Hepatocyte (in vitro differentiated cells): ENCODE data around the gene PPP1R14B. TPM values are rescaled to one million over a fixed set of nuclear protein-coding genes. Genes with fewer than 3 reads are reported as not detected.

Experiments used
- DNase-seq: peaks from one replicate; pipeline ENCODE4 v3.0.0-alpha.2; 2016; ENCODE audit warnings: low spot score
- H2AFZ ChIP-seq: fragments of 200-600 bp; sonication (generic); 2 replicates; pipeline ENCODE4 v1.6.0; 2016; ENCODE audit warnings: antibody characterized with exemption, mild to moderate bottlenecking
- H3K27ac ChIP-seq: fragments of 200-600 bp; sonication (generic); 2 replicates; pipeline ENCODE4 v1.5.1; 2016; ENCODE audit warnings: mild to moderate bottlenecking
- H3K27me3 ChIP-seq: fragments of 200-600 bp; sonication (generic); 2 replicates; pipeline ENCODE4 v1.6.1; 2016
- H3K36me3 ChIP-seq: fragments of 200-600 bp; sonication (generic); replicated peaks from 2 replicates; pipeline ENCODE4 v1.5.1; 2016; ENCODE audit warnings: low read depth; ENCODE audit not compliant: insufficient read depth
- H3K4me1 ChIP-seq: fragments of 200-600 bp; sonication (generic); 2 replicates; pipeline ENCODE4 v1.5.1; 2016; ENCODE audit warnings: mild to moderate bottlenecking, moderate library complexity; ENCODE audit not compliant: insufficient read depth
- H3K4me2 ChIP-seq: fragments of 200-600 bp; sonication (generic); 2 replicates; pipeline ENCODE4 v1.6.0; 2016
- H3K4me3 ChIP-seq: fragments of 200-600 bp; sonication (generic); 2 replicates; pipeline ENCODE4 v1.5.1; 2016; ENCODE audit warnings: mild to moderate bottlenecking
- H3K79me2 ChIP-seq: fragments of 200-600 bp; sonication (generic); 2 replicates; pipeline ENCODE4 v1.6.0; 2017; ENCODE audit warnings: mild to moderate bottlenecking
- H3K9me2 ChIP-seq: fragments of 200-600 bp; sonication (generic); replicated peaks from 2 replicates; pipeline ENCODE4 v1.6.0; 2017; ENCODE audit warnings: mild to moderate bottlenecking; ENCODE audit not compliant: insufficient read depth
- H3K9me3 ChIP-seq: fragments of 200-600 bp; sonication (generic); 2 replicates; pipeline ENCODE4 v1.5.1; 2016; ENCODE audit warnings: low read depth, mild to moderate bottlenecking
- H4K20me1 ChIP-seq: fragments of 200-600 bp; sonication (generic); 2 replicates; pipeline ENCODE4 v1.6.0; 2016; ENCODE audit warnings: mild to moderate bottlenecking; ENCODE audit not compliant: insufficient read depth, poor library complexity, severe bottlenecking
- EZH2 ChIP-seq: fragments of 200-600 bp; sonication (generic); IDR thresholded peaks from 2 replicates; pipeline ENCODE4 v1.6.1; 2016; ENCODE audit warnings: antibody characterized with exemption, mild to moderate bottlenecking, borderline replicate concordance
- EZH2phosphoT487 ChIP-seq: fragments of 200-600 bp; sonication (generic); IDR thresholded peaks from one replicate; pipeline ENCODE4 v1.6.1; 2018; ENCODE audit warnings: antibody characterized with exemption, mild to moderate bottlenecking, low read depth, moderate library complexity; ENCODE audit not compliant: unreplicated experiment, severe bottlenecking
- WGBS: methylation state at CpG from one replicate; pipeline ENCODE4 v1.1.6; 2016; ENCODE audit warnings: low lambda C conversion rate; ENCODE audit errors: missing lambda C conversion rate; 5-methylcytosine and 5-hydroxymethylcytosine counted together
- polyA plus RNA-seq: library from polyadenylated mRNA; unstranded; fragments of >200 nt; fragmentation: Nextera tagmentation; extraction: Ambion mirVana; gene quantifications from 2 replicates; pipeline ENCODE4 v1.2.1, GENCODE V29; 2016
- total RNA-seq: library from RNA; depleted of rRNA; stranded (reverse); fragments of >200 nt; gene quantifications from 2 replicates; pipeline ENCODE4 v1.2.3, GENCODE V29; 2014
- TF ChIP-seq, protein P1 (sequence below): fragments of 200-600 bp; sonication (generic); IDR thresholded peaks from 2 replicates; pipeline ENCODE4 v1.5.1; 2016; ENCODE audit warnings: antibody characterized with exemption, mild to moderate bottlenecking; ENCODE audit not compliant: poor library complexity

The PPP1R14B gene
- total and polyA plus RNA-seq, 2 experiments from 2014 or later = 86.8 to 229 TPM

DNA sequence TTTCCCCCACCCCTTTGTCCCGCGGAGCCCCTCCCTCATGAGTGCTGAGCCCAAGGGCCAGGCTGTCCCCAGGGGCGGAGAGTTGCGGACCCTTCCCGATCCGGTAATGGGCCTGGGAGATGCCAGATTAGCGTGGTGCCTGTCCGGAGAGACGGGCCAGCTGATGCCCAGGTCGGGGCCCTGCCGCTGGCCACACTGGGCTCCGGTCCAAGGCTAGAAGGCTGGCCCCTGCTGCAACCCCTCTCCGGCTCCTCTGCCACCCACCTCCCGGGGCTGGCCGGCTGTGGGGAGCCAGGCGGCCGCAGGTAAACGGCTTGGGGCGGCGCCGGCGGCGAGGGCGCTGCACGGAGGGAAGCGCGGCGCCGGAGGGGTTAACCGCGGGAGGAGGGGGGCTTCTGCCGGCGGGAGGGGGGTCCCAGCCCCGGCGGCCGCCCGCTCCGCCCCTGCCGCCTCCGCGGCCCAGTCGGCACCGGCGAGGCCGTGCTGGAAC is 44.6 kb upstream of the PPP1R14B start, which contains the start of gene KCNK4:
Gene KCNK4 (plus strand): TSS at position 41 of the 490 bp plus-strand sequence. CDS start 1,717 bp downstream, outside the sequence.
- 4% methylated on average over 22 of the region's 45 CpGs for whole genome bisulfite sequencing
- no peaks in the 10 kb centered on the region for H3K9me2 ChIP-seq
- H3K27ac ChIP-seq = no peak within 1 kb of the TSS
- DNase-seq = no peak
- TF ChIP-seq, protein P1, sequence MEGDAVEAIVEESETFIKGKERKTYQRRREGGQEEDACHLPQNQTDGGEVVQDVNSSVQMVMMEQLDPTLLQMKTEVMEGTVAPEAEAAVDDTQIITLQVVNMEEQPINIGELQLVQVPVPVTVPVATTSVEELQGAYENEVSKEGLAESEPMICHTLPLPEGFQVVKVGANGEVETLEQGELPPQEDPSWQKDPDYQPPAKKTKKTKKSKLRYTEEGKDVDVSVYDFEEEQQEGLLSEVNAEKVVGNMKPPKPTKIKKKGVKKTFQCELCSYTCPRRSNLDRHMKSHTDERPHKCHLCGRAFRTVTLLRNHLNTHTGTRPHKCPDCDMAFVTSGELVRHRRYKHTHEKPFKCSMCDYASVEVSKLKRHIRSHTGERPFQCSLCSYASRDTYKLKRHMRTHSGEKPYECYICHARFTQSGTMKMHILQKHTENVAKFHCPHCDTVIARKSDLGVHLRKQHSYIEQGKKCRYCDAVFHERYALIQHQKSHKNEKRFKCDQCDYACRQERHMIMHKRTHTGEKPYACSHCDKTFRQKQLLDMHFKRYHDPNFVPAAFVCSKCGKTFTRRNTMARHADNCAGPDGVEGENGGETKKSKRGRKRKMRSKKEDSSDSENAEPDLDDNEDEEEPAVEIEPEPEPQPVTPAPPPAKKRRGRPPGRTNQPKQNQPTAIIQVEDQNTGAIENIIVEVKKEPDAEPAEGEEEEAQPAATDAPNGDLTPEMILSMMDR = no peak
- TF ChIP-seq EZH2 = peak; percentile 67
- H3K9me3 ChIP-seq = no peaks in the 10 kb centered on the region
- peaks cover 66% of the 10 kb centered on the region for H3K27me3 ChIP-seq
- no peaks in the 10 kb centered on the region for H3K79me2 ChIP-seq
- no peak within 1 kb of the TSS for H2AFZ ChIP-seq
- H3K4me3 ChIP-seq = peak within 1 kb of the TSS; percentile 23
- H3K36me3 ChIP-seq = no peaks in the 10 kb centered on the region
- peak within 1 kb of the TSS; percentile 89 for H3K4me2 ChIP-seq
- no peaks in the 10 kb centered on the region for H4K20me1 ChIP-seq
- H3K4me1 ChIP-seq = peaks cover 6% of the 10 kb centered on the region

DNA sequence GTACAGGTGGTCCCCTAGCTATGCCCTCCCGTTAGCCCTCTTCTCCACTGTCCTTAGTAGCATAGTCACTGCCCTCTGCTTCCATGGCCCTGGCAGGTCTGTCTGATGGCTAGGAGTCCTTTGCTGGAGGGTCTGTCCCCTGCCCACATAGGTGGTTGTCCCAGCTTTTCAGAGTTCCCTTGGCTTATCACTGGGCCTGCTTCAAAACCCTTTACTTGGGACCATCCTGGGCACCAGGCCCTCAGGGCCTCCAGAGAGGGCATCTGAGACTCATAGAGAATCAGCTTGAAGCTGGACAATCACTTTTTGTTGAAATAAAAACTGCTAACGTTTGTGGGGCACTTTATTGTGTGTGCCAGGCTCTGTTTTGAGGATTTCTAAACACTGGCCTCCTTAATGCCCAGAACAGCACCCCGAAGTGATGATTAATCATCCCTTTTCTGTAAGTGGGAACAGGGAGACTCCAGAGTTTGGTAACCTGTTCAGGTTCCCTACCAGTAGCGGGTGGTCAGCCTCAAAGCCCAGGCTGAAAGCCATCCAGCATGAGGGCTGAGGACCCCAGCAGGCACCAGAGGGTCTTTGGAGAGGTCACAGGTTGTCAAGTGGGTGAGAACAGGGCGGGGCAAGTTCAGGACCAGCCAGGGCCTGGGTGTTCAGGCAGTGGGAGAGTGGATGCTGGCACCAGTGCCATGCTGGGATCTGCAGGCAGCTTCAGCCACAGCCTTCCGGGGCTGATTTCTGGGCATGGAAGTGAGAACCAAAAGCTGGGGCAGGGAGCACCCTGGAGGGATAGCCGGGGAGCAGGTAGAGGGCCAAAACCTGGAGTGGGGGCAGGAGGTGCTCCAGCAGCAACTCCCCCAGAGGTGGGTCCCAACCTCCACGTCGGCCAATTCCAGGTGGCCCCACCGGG is 43.9 kb upstream of the PPP1R14B start:
- H3K9me2 ChIP-seq = no peaks in the 10 kb centered on the region
- TF ChIP-seq EZH2phosphoT487 (no peak), EZH2 (no peak)
- TF ChIP-seq, protein P1 = no peak
- 47% methylated on average over 10 of the region's 10 CpGs for WGBS
- H3K4me1 ChIP-seq = peaks cover 10% of the 10 kb centered on the region
- no peaks in the 10 kb centered on the region for H3K79me2 ChIP-seq
- no peak overlapping the region for H3K27ac ChIP-seq
- H3K4me3 ChIP-seq = no peak overlapping the region
- peaks cover 59% of the 10 kb centered on the region for H3K27me3 ChIP-seq
- no peaks in the 10 kb centered on the region for H4K20me1 ChIP-seq
- H3K9me3 ChIP-seq = no peaks in the 10 kb centered on the region
- peak overlapping the region; percentile 89 for H3K4me2 ChIP-seq
- DNase-seq = no peak
- no peaks in the 10 kb centered on the region for H3K36me3 ChIP-seq
- H2AFZ ChIP-seq = no peak overlapping the region

DNA sequence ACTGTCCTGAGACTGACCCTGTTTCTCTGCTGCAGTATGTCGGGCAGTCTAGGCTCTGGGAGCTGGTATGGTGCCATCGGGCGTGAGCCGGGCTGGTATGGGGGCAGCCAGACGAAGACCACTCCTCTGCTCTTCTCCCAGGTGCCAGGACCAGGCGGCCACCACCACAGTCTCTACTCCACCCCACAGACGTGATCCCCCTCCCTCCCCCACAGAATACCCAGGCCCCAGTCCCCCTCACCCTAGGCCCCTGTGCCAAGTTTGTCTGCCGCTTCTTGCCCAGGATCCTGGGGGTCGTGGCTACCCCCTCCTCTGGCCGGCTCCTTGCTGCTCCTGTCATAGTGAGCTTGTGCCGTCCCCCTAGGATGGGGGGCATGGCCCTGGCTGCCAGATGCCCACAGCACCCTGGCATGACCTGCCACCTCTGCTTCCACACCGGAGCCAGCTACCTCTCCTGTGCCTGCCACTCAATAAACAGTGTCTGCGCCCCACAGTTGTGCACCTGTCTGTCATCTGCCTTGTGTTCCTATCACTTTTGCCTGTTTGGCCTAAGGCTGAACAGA is 42.3 kb upstream of the PPP1R14B start:
- peaks cover 10% of the 10 kb centered on the region for H3K4me1 ChIP-seq
- no peaks in the 10 kb centered on the region for H3K79me2 ChIP-seq
- H3K27me3 ChIP-seq = peaks cover 46% of the 10 kb centered on the region
- no peak overlapping the region for H2AFZ ChIP-seq
- no peaks in the 10 kb centered on the region for H4K20me1 ChIP-seq
- H3K4me3 ChIP-seq = no peak overlapping the region
- WGBS = 89% methylated on average over 12 of the region's 13 CpGs
- no peak overlapping the region for H3K4me2 ChIP-seq
- no peaks in the 10 kb centered on the region for H3K9me3 ChIP-seq
- no peaks in the 10 kb centered on the region for H3K9me2 ChIP-seq
- TF ChIP-seq EZH2phosphoT487 (no peak), EZH2 (no peak)
- TF ChIP-seq, protein P1 = no peak
- DNase-seq = no peak
- no peak overlapping the region for H3K27ac ChIP-seq
- H3K36me3 ChIP-seq = no peaks in the 10 kb centered on the region
